ENCODE results near the gene NINL. TPM values are rescaled to one million over a fixed set of nuclear protein-coding genes. Genes with fewer than 3 reads are reported as not detected.

NINL gene
- total and polyA plus RNA-seq, 2 of the 4 experiments (the other 2 are of a cell fraction) = 3.0 to 10.4 TPM

- H2BK5ac ChIP-seq (ENCODE audit: low read depth, low read length, poor library complexity, severe bottlenecking) = no peak overlapping the region
- H3K79me1 ChIP-seq (ENCODE audit: low read depth in 1 of 2, low read length in 2 of 2) = no peaks in the 10 kb centered on the region; a peak in 2 of 4 replicates
- peaks cover 10% of the 10 kb centered on the region for H3K36me3 ChIP-seq (ENCODE audit: control insufficient read depth, insufficient read depth, low read length)
- ChIA-PET POLR2A (ENCODE audit: unreplicated experiment) (no interaction called here), CTCF (interaction anchor here (1.4 kb wide), 1 partner anchor 49 kb away, joined by 6 read pairs; no protein-coding TSS in a partner anchor)
- ATAC-seq (ENCODE audit: low read depth) (no peak), DNase-seq (no peak)
- H4K8ac ChIP-seq (ENCODE audit: low read depth in 2 of 2, low read length in 2 of 2) = no peak overlapping the region
- H2BK120ac ChIP-seq (ENCODE audit: low read depth, low read length) = no peak overlapping the region
- no peaks in the 10 kb centered on the region for H3K27me3 ChIP-seq (ENCODE audit: control insufficient read depth, insufficient read depth, low read length)
- no peak overlapping the region for H4K5ac ChIP-seq (ENCODE audit: low read depth, low read length)
- TF ChIP-seq POLR2A (IDR thresholded peaks at IDR 0.05; ENCODE audit: low read depth, low read length) (no peak), CTCF (conservative IDR thresholded peaks at IDR 0.05; ENCODE audit: low read depth, low read length) (no peak), ELK1 (IDR thresholded peaks at IDR 0.05; ENCODE audit: borderline replicate concordance, low read depth, low read length) (no peak), BHLHE40 (IDR thresholded peaks at IDR 0.05; ENCODE audit: low read depth, low read length) (no peak), FOS (IDR thresholded peaks at IDR 0.05; ENCODE audit: low read depth, low read length) (no peak), USF2 (IDR thresholded peaks at IDR 0.05; ENCODE audit: low read depth, low read length) (no peak), MXI1 (IDR thresholded peaks at IDR 0.05; ENCODE audit: borderline replicate concordance, low read depth, low read length) (no peak)
- H3K4me2 ChIP-seq (ENCODE audit: low read depth, low read length) = no peak overlapping the region
- H3K9ac ChIP-seq (ENCODE audit: low read depth, low read length) = no peak overlapping the region
- no peak overlapping the region for H4K91ac ChIP-seq (ENCODE audit: insufficient read depth, low read depth, low read length)
- no peak overlapping the region for H2AK9ac ChIP-seq (replicated peaks; ENCODE audit: low read depth, low read length, poor library complexity)
- no peak overlapping the region for H2BK20ac ChIP-seq (ENCODE audit: low read depth, low read length)
- no peak overlapping the region for H3K18ac ChIP-seq (ENCODE audit: low read depth, low read length)
- H3K56ac ChIP-seq (ENCODE audit: extremely low read depth, insufficient read depth, low read length) = no peak overlapping the region
- no peak overlapping the region for H2BK15ac ChIP-seq (ENCODE audit: low read depth, low read length)
- WGBS, 2 experiments (ENCODE audit: extremely low coverage in 2 of 2, insufficient read length in 1 of 2) = 17% methylated on average over 1 of the region's 6 CpGs; no CpG with 5 or more reads in 1 of the 2 experiments
- H3K4me1 ChIP-seq (ENCODE audit: control insufficient read depth, insufficient read depth, low read length) = no peaks in the 10 kb centered on the region
- H3K27ac ChIP-seq (ENCODE audit: insufficient read depth, low read length) = no peak overlapping the region
- no peak overlapping the region for H3K14ac ChIP-seq (replicated peaks; ENCODE audit: low read depth, low read length)
- H2AFZ ChIP-seq (replicated peaks; ENCODE audit: low read length, poor library complexity) = no peak overlapping the region
- H3K9me1 ChIP-seq (ENCODE audit: insufficient read depth, low read length) = no peaks in the 10 kb centered on the region
- H3K9me3 ChIP-seq (ENCODE audit: control insufficient read depth, insufficient read depth, low read length) = no peaks in the 10 kb centered on the region
- no peaks in the 10 kb centered on the region; the same call in 1 of the 2 replicates for H4K20me1 ChIP-seq (ENCODE audit: insufficient read depth, low read length)
- H3K4me3 ChIP-seq (ENCODE audit: insufficient read depth, low read depth, low read length) = no peak overlapping the region
- no peak overlapping the region for H3K4ac ChIP-seq (ENCODE audit: low read depth, low read length)
- H2AK5ac ChIP-seq (ENCODE audit: low read depth, low read length) = no peak overlapping the region
- in situ Hi-C loops (cut with MboI; ENCODE audit: low sequenced_read_pairs) = loop anchor here (25.0 kb wide), 1 partner anchor 415 kb away; no protein-coding TSS in a partner anchor
- H3K23ac ChIP-seq (ENCODE audit: low read depth, low read length) = no peak overlapping the region
- intact Hi-C loops (cut with micrococcal nuclease) = no loop called here
- BruUV-seq (replicated peaks) = no TSS peak
- dilution Hi-C loops (cut with HindIII; ENCODE audit: low sequenced_read_pairs, unreplicated experiment) = no loop called here
These were observed 137.7 kb downstream of the NINL start for GRCh38 chr20:25447671-25448070.
